Measurements from ENCODE around the gene KCNMA1. TPM values are rescaled to one million over a fixed set of nuclear protein-coding genes. Genes with fewer than 3 reads are reported as not detected.
A peak's percentile ranks its signal among the peaks of the same experiment; 100 is the strongest.

The KCNMA1 gene
- total and polyA plus RNA-seq, 8 donors = 0.92 to 155 (median 54.3) TPM

DNA sequence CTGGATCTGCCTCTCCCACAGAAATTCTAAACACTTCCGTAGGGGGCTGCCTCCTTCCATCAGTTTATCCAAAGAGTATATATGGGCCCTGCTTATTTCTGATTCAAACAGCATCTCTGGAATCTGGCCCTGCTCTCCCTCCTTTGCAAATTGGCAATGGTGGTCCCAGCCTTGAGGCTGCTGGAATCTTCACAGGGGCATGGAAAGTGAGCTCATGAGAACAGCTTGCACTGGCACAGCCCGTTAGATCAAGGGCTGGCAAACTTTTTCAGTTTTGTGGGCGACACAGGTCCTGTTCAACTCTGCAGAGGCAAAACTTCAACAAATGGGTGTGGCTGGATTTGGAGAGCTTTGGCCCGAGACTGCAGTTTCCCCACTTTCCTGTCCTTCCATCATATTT lies 526.9 kb downstream of the KCNMA1 start:
- WGBS, 5 donors = 50 to 63% (median 51%) methylated on average over 4 of the region's 4 CpGs
- Histone ChIP-seq H3K27me3 (no peaks in the 10 kb centered on the region), H3K9me3 (no peaks in the 10 kb centered on the region), H3K4me1 (peaks cover 0 to 19% (median 7%) of the 10 kb centered on the region in 4 donors), H3K4me3 (no peak overlapping the region), H3K27ac (no peak overlapping the region), H3K36me3 (no peaks in the 10 kb centered on the region)
- intact Hi-C loops (cut with DNase I; ENCODE audit: low total_unique reads) = no loop called here
- DNase-seq = no peak
- TF ChIP-seq POLR2A (IDR thresholded peaks at IDR 0.05) (no peak), POLR2AphosphoS5 (IDR thresholded peaks at IDR 0.05) (no peak), EP300 (IDR thresholded peaks at IDR 0.05) (no peak)
- TF ChIP-seq, protein P1, sequence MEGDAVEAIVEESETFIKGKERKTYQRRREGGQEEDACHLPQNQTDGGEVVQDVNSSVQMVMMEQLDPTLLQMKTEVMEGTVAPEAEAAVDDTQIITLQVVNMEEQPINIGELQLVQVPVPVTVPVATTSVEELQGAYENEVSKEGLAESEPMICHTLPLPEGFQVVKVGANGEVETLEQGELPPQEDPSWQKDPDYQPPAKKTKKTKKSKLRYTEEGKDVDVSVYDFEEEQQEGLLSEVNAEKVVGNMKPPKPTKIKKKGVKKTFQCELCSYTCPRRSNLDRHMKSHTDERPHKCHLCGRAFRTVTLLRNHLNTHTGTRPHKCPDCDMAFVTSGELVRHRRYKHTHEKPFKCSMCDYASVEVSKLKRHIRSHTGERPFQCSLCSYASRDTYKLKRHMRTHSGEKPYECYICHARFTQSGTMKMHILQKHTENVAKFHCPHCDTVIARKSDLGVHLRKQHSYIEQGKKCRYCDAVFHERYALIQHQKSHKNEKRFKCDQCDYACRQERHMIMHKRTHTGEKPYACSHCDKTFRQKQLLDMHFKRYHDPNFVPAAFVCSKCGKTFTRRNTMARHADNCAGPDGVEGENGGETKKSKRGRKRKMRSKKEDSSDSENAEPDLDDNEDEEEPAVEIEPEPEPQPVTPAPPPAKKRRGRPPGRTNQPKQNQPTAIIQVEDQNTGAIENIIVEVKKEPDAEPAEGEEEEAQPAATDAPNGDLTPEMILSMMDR (IDR thresholded peaks at IDR 0.05) = no peak

DNA sequence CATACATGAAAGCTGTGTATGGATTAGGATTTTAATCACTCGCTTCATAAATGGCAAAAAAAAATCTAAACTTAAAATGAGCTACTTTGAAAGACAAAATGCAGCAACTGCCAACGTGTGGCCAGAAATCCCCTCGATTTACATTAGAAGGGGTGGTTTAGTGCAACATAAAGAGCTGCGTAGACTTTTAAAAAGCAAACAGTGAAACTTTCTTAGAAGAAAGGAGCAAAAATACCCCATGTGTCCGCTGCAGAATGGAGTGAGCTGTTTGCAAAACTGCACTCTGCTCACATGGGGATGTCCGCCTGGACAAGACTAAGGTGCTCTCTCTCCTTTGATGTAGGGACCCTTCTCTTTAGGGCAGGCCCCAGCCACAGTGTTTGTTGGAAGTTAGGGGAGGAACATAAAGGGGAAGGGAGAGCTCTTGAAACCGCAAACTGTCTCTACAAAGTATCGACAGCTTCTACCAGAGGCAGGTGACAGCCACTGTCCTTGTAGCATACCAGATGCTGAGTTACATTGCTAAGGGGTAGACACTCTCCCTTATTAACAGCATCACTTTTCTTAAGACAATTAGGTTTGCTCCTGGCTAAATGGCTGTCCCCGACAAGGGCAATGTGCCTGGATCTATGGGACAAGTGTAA lies 528.1 kb downstream of the KCNMA1 start:
- H3K27me3 ChIP-seq = no peaks in the 10 kb centered on the region
- H3K9me3 ChIP-seq = no peaks in the 10 kb centered on the region
- no peak for DNase-seq
- H3K36me3 ChIP-seq = no peaks in the 10 kb centered on the region
- H3K4me3 ChIP-seq = no peak overlapping the region
- H3K4me1 ChIP-seq = peaks cover 0 to 19% (median 9%) of the 10 kb centered on the region in 4 donors
- WGBS, 5 donors = 84 to 89% (median 88%) methylated on average over 9 of the region's 9 CpGs
- TF ChIP-seq POLR2A (IDR thresholded peaks at IDR 0.05) = no peak
- no peak for TF ChIP-seq POLR2AphosphoS5 (IDR thresholded peaks at IDR 0.05)
- TF ChIP-seq, protein P1 (IDR thresholded peaks at IDR 0.05) = no peak
- no peak for TF ChIP-seq EP300 (IDR thresholded peaks at IDR 0.05)
- intact Hi-C loops (cut with DNase I; ENCODE audit: low total_unique reads) = no loop called here
- no peak overlapping the region for H3K27ac ChIP-seq

DNA sequence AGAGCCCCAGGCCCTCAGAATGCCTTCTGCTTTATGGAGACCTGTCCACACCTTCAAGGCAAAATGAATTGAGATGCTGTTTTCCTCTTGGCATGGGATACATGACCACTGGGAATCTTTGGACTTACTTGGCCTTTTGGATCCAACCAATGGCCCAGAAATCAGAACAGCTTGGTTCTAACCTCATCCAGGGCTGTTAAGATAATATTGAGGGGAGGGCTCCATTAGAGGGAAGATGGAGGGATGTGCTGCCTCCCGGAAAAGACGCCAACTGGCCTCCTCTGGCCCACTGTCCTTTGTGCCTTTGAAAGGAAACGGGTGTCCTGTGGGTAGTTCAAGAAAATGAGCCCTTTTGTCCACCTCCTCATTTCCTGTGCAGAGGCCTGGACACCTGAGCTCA lies 530.9 kb downstream of the KCNMA1 start:
- DNase-seq = no peak
- Histone ChIP-seq H3K9me3 (no peaks in the 10 kb centered on the region), H3K27ac (no peak overlapping the region), H3K4me3 (no peak overlapping the region), H3K36me3 (no peaks in the 10 kb centered on the region), H3K27me3 (no peaks in the 10 kb centered on the region), H3K4me1 (peaks cover 0 to 13% (median 8%) of the 10 kb centered on the region in 4 donors)
- TF ChIP-seq EP300 (IDR thresholded peaks at IDR 0.05) (no peak), POLR2A (IDR thresholded peaks at IDR 0.05) (no peak), POLR2AphosphoS5 (IDR thresholded peaks at IDR 0.05) (no peak)
- TF ChIP-seq, protein P1 (IDR thresholded peaks at IDR 0.05) = no peak
- WGBS, 5 donors = 81 to 94% (median 89%) methylated on average over 3 of the region's 3 CpGs
- intact Hi-C loops (cut with DNase I; ENCODE audit: low total_unique reads) = no loop called here

DNA sequence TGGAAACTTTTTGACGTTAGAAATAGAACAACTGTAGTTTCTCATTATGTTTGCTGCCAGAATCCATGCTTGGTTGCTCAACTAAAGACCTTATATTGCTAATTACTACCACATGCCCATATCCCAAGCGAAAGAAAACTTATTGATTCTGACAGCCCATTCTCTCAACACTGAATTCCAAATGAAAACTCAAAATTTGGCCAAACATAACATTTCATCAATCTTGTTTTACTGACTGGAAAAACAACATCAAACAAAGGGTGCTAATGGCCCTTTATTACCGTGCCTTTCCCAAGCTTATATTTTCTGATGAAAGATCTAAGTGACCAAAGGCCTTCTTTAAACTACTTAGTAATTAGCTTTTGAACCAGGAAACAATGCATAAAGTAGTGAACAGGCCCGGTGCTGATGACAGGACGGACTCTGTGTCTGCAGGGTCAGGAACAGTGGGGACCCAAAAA lies 531.8 kb downstream of the KCNMA1 start:
- intact Hi-C loops (cut with DNase I; ENCODE audit: low total_unique reads) = no loop called here
- TF ChIP-seq POLR2AphosphoS5 (IDR thresholded peaks at IDR 0.05) (no peak), EP300 (IDR thresholded peaks at IDR 0.05) (no peak), POLR2A (IDR thresholded peaks at IDR 0.05) (no peak)
- TF ChIP-seq, protein P1 (IDR thresholded peaks at IDR 0.05) = no peak
- WGBS, 5 donors = 52 to 71% (median 65%) methylated on average over 5 of the region's 5 CpGs
- no peaks in the 10 kb centered on the region for H3K36me3 ChIP-seq
- DNase-seq = peak in 1 of 2 donors; percentile 66
- no peaks in the 10 kb centered on the region for H3K9me3 ChIP-seq
- peaks cover 0 to 7% (median 2%) of the 10 kb centered on the region in 4 donors for H3K4me1 ChIP-seq
- H3K27ac ChIP-seq = no peak overlapping the region
- no peak overlapping the region for H3K4me3 ChIP-seq
- H3K27me3 ChIP-seq = no peaks in the 10 kb centered on the region
